ENCODE results near the gene LRRC23.
A peak's percentile ranks its signal among the peaks of the same experiment; 100 is the strongest.

GRCh38 chr12:6873094-6874014, 31.3 kb upstream of the LRRC23 start, which contains the start of gene SPSB2:
- TF ChIP-seq MAX (IDR thresholded peaks at IDR 0.05; ENCODE audit: low read depth) = peak; percentile 36; the same call in 1 of the 2 replicates
- no peak for TF ChIP-seq IRF3 (IDR thresholded peaks at IDR 0.05; ENCODE audit: low read depth, low read length)
- TF ChIP-seq, protein P1, sequence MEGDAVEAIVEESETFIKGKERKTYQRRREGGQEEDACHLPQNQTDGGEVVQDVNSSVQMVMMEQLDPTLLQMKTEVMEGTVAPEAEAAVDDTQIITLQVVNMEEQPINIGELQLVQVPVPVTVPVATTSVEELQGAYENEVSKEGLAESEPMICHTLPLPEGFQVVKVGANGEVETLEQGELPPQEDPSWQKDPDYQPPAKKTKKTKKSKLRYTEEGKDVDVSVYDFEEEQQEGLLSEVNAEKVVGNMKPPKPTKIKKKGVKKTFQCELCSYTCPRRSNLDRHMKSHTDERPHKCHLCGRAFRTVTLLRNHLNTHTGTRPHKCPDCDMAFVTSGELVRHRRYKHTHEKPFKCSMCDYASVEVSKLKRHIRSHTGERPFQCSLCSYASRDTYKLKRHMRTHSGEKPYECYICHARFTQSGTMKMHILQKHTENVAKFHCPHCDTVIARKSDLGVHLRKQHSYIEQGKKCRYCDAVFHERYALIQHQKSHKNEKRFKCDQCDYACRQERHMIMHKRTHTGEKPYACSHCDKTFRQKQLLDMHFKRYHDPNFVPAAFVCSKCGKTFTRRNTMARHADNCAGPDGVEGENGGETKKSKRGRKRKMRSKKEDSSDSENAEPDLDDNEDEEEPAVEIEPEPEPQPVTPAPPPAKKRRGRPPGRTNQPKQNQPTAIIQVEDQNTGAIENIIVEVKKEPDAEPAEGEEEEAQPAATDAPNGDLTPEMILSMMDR (IDR thresholded peaks at IDR 0.05) = no peak
- TF ChIP-seq RCOR1 (IDR thresholded peaks at IDR 0.05; ENCODE audit: low read length) = no peak
- no peak for TF ChIP-seq REST (IDR thresholded peaks at IDR 0.05; ENCODE audit: low read depth, low read length)
- TF ChIP-seq POLR2AphosphoS5 (IDR thresholded peaks at IDR 0.05; ENCODE audit: low read depth, low read length) = peak; percentile 76
- TF ChIP-seq TEAD4 (IDR thresholded peaks at IDR 0.05; ENCODE audit: borderline replicate concordance, insufficient read depth) = no peak
- no peak for TF ChIP-seq FOXJ3 (CRISPR knock-in tag; IDR thresholded peaks at IDR 0.05)
- TF ChIP-seq RFX5 (IDR thresholded peaks at IDR 0.05; ENCODE audit: low read length) = no peak
